ENCODE data around the gene ALG1. TPM values are rescaled to one million over a fixed set of nuclear protein-coding genes. Genes with fewer than 3 reads are reported as not detected.

Gene ALG1
- total RNA-seq, 1 experiment from 2014 or later, result 36.2 TPM

- H3K27me3 ChIP-seq (ENCODE audit: insufficient read depth, low read length), result no peaks in the 10 kb centered on the region
- TF ChIP-seq CTCF (conservative IDR thresholded peaks at IDR 0.05), result no peak
- H2AFZ ChIP-seq (ENCODE audit: low read length), result no peak overlapping the region
- H3K23me2 ChIP-seq (ENCODE audit: insufficient read length, low read depth, low read length, poor library complexity, severe bottlenecking), result peaks cover 7% of the 10 kb centered on the region
- no peaks in the 10 kb centered on the region for H3K4me1 ChIP-seq (ENCODE audit: insufficient read depth, low read length)
- no peaks in the 10 kb centered on the region for H4K20me1 ChIP-seq (ENCODE audit: control insufficient read depth, insufficient read depth, insufficient read length)
- H3K79me2 ChIP-seq (ENCODE audit: insufficient read depth, low read length), result peaks cover 5% of the 10 kb centered on the region; the same call in 1 of the 2 replicates
- H3K18ac ChIP-seq (ENCODE audit: insufficient read length, low read depth, low read length), result no peak overlapping the region
- H4K91ac ChIP-seq (ENCODE audit: insufficient read length, low read depth, low read length), result no peak overlapping the region
- H3T11ph ChIP-seq (ENCODE audit: low read length), result no peak overlapping the region
- Mint-ChIP-seq H3K9me3 (no peaks in the 10 kb centered on the region; a peak in 2 of 5 replicates), H3K4me3 (peak overlapping the region; percentile 92 to 96), H3K36me3 (ENCODE audit: insufficient read depth in 1 of 3, low read depth in 3 of 3) (peaks cover 11 to 22% (median 20%) of the 10 kb centered on the region in 3 experiments; a peak in 6 of 7 replicates), H3K27ac (peak overlapping the region in 1 of 3 experiments; percentile 99; a peak in 1 of 7 replicates), H3K4me1 (peaks cover 17 to 20% of the 10 kb centered on the region in 2 experiments), H3K27me3 (ENCODE audit: low read depth) (no peaks in the 10 kb centered on the region; the same call in 1 of the 2 replicates)
- no peak overlapping the region for H3K56ac ChIP-seq (ENCODE audit: insufficient read length, low read depth, low read length)
- H2BK12ac ChIP-seq (ENCODE audit: insufficient read length, low read depth, low read length), result no peak overlapping the region
- H2BK20ac ChIP-seq (ENCODE audit: low read depth, low read length, poor library complexity, severe bottlenecking), result no peak overlapping the region
- H3K14ac ChIP-seq (ENCODE audit: insufficient read depth, low read length), result no peak overlapping the region
- H2BK120ac ChIP-seq (ENCODE audit: low read depth, low read length, poor library complexity, severe bottlenecking), result no peak overlapping the region
- no peak overlapping the region for H3K4ac ChIP-seq (ENCODE audit: low read depth, low read length)
- no peak overlapping the region for H3K23ac ChIP-seq (ENCODE audit: insufficient read length, low read depth, low read length)
- H3K4me2 ChIP-seq (ENCODE audit: insufficient read depth, insufficient read length, low read length), result no peak overlapping the region
- no peak overlapping the region for H2BK15ac ChIP-seq (ENCODE audit: low read depth, low read length)
- no peak overlapping the region for H4K5ac ChIP-seq (ENCODE audit: insufficient read length, low read depth, low read length)
- H3K9me3 ChIP-seq (ENCODE audit: control insufficient read depth, low read depth, low read length), result no peaks in the 10 kb centered on the region
- no peak overlapping the region for H3K9ac ChIP-seq (ENCODE audit: extremely low read depth, insufficient read length, low read length)
- no peak overlapping the region for H3K27ac ChIP-seq (ENCODE audit: insufficient read length, low read depth, low read length)
- no peak for DNase-seq
- WGBS (ENCODE audit: extremely low coverage, insufficient read length, low lambda C conversion rate), result no CpG with 5 or more reads among the region's 7 CpGs
- H2BK5ac ChIP-seq (ENCODE audit: insufficient read length, low read length), result no peak overlapping the region
- no peak overlapping the region for H4K8ac ChIP-seq (replicated peaks; ENCODE audit: insufficient read length, low read depth, low read length)
- H2AK5ac ChIP-seq (ENCODE audit: insufficient read length, low read length), result no peak overlapping the region
- H3K79me1 ChIP-seq (ENCODE audit: insufficient read depth, low read depth, low read length, poor library complexity, severe bottlenecking), result peaks cover 4% of the 10 kb centered on the region
Measured at GRCh38 chr16:5071341-5071680, 332 bp upstream of the ALG1 start.
